ENCODE measurements around the gene CTAGE6. TPM values are rescaled to one million over a fixed set of nuclear protein-coding genes. Genes with fewer than 3 reads are reported as not detected.
"Not testable (repeated sequence)": the region's sequence is repeated elsewhere in the genome, so short reads cannot be mapped to it uniquely, and the experiment has no call there.

The CTAGE6 gene
- total RNA-seq, 1 experiment from 2014 or later, result not detected

GRCh38 chr7:143711727-143712324, 45.7 kb downstream of the CTAGE6 start:
- ATAC-seq, result peak; percentile 38
- intact Hi-C loops (cut with micrococcal nuclease); H3K9ac ChIP-seq (ENCODE audit: low read length); H2AFZ ChIP-seq (ENCODE audit: low read depth, low read length, poor library complexity, severe bottlenecking); H4K20me1 ChIP-seq (ENCODE audit: insufficient read depth); RAD21 ChIA-PET (ENCODE audit: low non-redundant PET in 1 of 2, low total read pairs in 2 of 2, uncharacterized antibody in 2 of 2, unreplicated experiment in 2 of 2); CTCF ChIA-PET; H3K4me2 ChIP-seq (ENCODE audit: low read length); POLR2A ChIA-PET; H3K36me3 ChIP-seq (ENCODE audit: control insufficient read depth in 1 of 2, insufficient read depth in 2 of 2, low read length in 2 of 2); H3K79me2 ChIP-seq (ENCODE audit: insufficient read depth, low read length); H3K27me3 ChIP-seq (ENCODE audit: insufficient read depth, low read length); H3K27ac ChIP-seq (ENCODE audit: low read depth, low read length); H3K9me2 ChIP-seq (ENCODE audit: insufficient read depth); DNase-seq (ENCODE audit: low read depth, low spot score); H3K4me1 ChIP-seq (ENCODE audit: control insufficient read depth in 1 of 2, insufficient read depth in 2 of 2, low read length in 2 of 2); H3K9me3 ChIP-seq (ENCODE audit: control insufficient read depth in 1 of 2, insufficient read depth in 1 of 2, low read depth in 1 of 2, low read length in 2 of 2); BruUV-seq (replicated peaks); H3K4me3 ChIP-seq (replicated peaks in 1 of 2; ENCODE audit: low read depth in 1 of 2, low read length in 2 of 2): not testable (repeated sequence)

GRCh38 chr7:143709895-143710294, 47.6 kb downstream of the CTAGE6 start:
- H3K36me3 ChIP-seq (ENCODE audit: control insufficient read depth in 1 of 2, insufficient read depth in 2 of 2, low read length in 2 of 2); H3K79me2 ChIP-seq (ENCODE audit: insufficient read depth, low read length); POLR2A ChIA-PET; H3K4me3 ChIP-seq (replicated peaks in 1 of 2; ENCODE audit: low read depth in 1 of 2, low read length in 2 of 2); H3K9me3 ChIP-seq (ENCODE audit: control insufficient read depth in 1 of 2, insufficient read depth in 1 of 2, low read depth in 1 of 2, low read length in 2 of 2); DNase-seq (ENCODE audit: low read depth, low spot score); ATAC-seq; RAD21 ChIA-PET (ENCODE audit: low non-redundant PET in 1 of 2, low total read pairs in 2 of 2, uncharacterized antibody in 2 of 2, unreplicated experiment in 2 of 2); H3K9me2 ChIP-seq (ENCODE audit: insufficient read depth); H3K4me2 ChIP-seq (ENCODE audit: low read length); intact Hi-C loops (cut with micrococcal nuclease); H3K4me1 ChIP-seq (ENCODE audit: control insufficient read depth in 1 of 2, insufficient read depth in 2 of 2, low read length in 2 of 2); CTCF ChIA-PET; BruUV-seq (replicated peaks); H3K9ac ChIP-seq (ENCODE audit: low read length); H3K27me3 ChIP-seq (ENCODE audit: insufficient read depth, low read length); H3K27ac ChIP-seq (ENCODE audit: low read depth, low read length); H2AFZ ChIP-seq (ENCODE audit: low read depth, low read length, poor library complexity, severe bottlenecking); H4K20me1 ChIP-seq (ENCODE audit: insufficient read depth): not testable (repeated sequence)

Other genes starting within 250 kb of the CTAGE6 start
- 1.2 TPM for gene CTAGE15, start 185.9 kb downstream of the CTAGE6 start, total RNA-seq (2021; ENCODE audit: unreplicated experiment)
- 1.3 TPM for gene TCAF2, start 136.7 kb downstream of the CTAGE6 start, total RNA-seq (2021; ENCODE audit: unreplicated experiment)
- 58.4 TPM for gene TCAF1, start 144.5 kb upstream of the CTAGE6 start, total RNA-seq (2021; ENCODE audit: unreplicated experiment)
- not detected for gene OR2F2, start 177.5 kb upstream of the CTAGE6 start, total RNA-seq (2021; ENCODE audit: unreplicated experiment)
- gene OR2F1, start 197.1 kb upstream of the CTAGE6 start, total RNA-seq (2021; ENCODE audit: unreplicated experiment), result not detected
- gene OR6B1, start 242.6 kb upstream of the CTAGE6 start, total RNA-seq (2021; ENCODE audit: unreplicated experiment), result not detected

All from HCT116 (cell line).